Endometrial microvascular endothelial cells (primary cell): ENCODE results near the gene RASD2. TPM values are rescaled to one million over a fixed set of nuclear protein-coding genes. Genes with fewer than 3 reads are reported as not detected.

Source experiments
- in situ Hi-C: cut with HindIII; loops from 2 replicates; pipeline ENCODE4 v1.10.0; 2017; ENCODE audit warnings: low sequenced_read_pairs, low pct_unique_long_range_greater_than_20kb; ENCODE audit errors: inconsistent ontology term
- total RNA-seq: library from RNA; depleted of rRNA; stranded (reverse); fragments of >200 nt; gene quantifications from one replicate; pipeline ENCODE4 v1.2.3, GENCODE V29; 2015; ENCODE audit errors: inconsistent ontology term

Gene RASD2
- total RNA-seq, 1 donor from 2014 or later = not detected

DNA sequence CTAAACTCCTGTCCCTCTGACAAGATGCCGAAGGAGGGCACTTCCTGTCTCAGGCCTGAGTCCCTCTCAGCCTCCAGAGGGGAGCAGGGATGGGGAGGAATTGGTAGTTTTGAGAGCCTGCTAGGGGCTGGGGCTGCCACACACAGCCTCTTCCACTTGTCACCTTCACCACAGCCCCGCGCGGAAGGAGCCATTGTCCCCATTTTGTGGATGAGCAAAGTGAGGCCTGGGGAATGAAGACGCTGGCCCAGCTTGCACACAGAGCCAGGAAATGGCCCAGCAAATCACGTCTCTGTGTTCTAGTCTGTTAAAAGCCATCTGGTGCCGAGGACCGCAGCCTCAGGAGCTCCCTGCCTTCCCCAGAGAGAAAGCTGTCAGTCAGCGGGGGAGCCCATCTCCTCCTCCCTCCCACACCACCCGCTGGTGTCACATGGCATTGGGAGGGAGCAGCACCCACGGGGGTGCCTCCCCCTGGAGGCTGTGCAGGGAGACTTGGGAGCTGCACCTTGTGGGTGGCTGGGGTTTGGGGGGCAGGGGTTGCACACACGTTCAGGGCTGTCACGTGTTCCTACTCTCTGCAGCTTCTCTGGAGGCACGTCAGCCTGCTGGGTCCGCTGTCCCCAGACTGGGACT, 34.6 kb downstream of the RASD2 start:
- in situ Hi-C loops = no loop called here

DNA sequence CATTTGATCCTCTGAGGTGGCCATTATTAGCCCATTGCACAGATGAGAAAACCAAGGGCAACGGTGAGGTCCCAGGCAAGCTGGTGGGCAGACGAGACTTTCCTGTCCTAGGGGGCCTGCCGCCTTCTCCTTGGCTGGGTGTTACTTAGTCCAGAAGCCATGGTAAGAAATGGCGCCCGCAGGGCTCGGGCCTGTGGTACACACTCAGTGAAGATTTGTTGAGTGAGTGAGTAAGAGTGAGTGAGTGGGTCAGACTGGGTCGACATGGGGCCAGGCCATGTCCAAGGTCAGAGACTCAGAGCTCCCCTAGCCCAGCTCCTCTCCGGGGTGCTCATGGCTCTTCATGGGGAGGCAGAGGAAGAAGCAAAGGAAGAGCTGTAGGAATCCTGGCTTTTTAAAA, 36.0 kb downstream of the RASD2 start:
- in situ Hi-C loops = no loop called here

DNA sequence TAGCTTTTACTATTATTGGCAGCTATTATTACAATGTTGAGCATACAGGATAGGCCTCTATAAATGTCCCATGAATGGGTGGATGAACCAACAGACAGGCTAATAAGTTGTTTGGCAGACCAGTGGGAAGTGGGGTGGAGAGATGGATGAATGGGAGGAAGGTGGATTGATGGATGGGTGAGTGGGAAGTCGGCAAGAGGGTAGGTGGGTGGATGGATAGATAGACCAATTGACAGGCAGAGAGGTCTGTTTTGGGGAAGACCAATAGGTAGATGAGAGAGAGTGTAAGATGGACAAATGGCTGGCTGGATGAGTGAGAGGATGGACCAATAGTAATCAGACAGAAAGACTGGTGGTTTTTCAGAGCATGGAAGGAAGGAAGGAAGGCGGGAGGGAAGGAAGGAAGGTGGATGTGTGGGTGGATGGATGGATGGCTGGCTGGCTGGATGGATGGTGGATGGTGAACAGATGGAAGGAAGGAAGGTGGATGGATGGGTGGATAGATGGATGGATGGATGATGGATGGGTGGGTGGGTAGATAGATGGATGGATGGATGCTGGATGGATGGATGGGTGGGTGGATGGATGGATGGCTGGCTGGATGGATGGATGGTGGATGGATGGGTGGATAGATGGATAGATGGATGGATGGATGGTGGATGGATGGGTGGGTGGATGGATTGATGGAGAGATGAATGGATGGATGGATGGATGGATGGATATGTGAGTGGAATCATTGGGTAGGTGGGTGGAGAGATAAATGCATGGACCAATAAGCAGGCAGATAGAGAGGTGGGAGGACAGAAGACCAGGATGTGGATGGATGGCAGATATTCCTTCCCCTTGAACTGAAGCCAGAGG, 37.4 kb downstream of the RASD2 start:
- in situ Hi-C loops = no loop called here

DNA sequence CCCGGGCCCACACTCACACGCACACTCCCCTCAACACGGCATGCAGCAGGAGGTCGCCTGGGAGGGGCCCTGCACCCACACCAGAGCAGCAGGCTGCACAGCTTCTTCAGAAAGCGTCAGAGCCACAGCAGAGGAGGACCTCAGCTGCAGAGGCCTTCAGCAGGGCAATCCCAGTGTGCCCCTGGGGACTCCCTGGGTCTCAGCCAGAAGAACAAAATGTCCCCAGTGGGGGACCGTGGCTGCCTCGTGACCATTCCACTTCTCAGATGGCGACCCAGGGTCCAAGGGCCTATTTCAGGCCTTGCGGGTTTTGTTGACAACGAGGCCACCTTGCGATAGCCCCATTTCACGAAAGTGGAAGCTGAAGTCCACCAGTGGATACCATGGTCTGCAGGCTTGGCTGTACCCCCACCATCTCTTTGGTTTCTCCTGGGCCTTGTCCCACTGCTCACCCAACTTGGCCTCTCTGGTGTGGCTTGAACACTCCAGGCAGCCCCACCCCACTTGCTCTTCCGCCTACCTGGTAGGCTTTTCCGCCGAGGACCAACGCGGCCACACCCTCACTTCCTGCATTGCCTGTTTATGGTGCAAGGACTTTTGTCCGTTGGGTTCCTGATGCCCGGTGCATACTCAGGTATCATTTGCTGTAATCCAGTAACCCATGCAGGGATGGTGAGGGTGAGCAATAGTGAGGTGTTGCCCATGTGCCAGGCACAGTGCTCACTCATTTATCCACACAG, 38.4 kb downstream of the RASD2 start:
- in situ Hi-C loops = no loop called here

DNA sequence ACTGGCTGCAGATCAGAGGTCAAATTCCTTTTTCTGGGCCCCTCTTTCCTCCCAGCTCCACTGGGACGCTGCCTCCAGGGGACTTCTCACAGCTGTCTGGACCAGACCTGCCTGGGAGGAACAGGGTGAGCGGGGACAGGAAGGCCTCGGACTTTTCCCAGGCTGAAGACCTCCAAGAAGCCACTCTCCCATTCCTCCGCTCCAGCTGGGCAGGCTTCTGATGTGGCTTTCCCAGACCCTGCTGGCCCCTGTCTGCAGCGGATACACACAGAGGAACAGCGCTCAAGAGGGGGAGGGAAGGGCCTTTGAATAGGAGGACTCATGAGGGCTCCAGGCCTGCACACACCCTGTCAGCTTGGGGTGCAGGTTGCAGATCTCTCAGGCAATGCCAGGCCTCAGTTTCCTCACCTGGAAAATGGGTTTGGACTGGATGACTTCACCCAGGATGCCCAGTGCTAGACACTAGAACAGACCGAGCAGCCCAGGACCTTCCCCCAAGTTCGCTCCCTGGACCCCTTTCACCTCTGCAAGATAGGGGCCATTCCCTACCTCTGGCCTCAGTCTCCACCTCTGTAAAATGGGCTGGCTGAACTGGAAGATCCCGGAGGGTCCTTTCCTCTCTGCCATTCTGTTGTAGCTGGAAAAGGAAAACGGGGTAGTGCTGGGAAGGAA, 39.9 kb downstream of the RASD2 start:
- in situ Hi-C loops = no loop called here

DNA sequence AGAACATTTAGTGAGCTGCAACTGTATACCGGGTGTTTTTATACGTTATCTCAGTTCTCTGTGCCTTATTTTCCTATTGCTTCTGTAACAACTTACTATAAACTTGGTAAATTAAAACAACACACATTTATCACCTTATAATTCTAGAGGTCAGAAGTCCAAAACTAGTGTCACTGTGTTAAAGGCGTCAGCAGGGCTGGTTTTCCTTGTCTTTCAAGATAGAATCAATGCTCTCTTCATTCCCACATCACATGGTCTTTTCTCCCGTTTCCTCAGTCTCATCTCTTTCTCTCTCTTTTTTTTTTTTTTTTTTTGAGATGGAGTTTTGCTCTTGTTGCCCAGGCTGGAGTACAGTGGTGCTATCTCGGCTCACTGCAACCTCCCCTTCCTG, 40.4 kb downstream of the RASD2 start:
- in situ Hi-C loops = no loop called here

DNA sequence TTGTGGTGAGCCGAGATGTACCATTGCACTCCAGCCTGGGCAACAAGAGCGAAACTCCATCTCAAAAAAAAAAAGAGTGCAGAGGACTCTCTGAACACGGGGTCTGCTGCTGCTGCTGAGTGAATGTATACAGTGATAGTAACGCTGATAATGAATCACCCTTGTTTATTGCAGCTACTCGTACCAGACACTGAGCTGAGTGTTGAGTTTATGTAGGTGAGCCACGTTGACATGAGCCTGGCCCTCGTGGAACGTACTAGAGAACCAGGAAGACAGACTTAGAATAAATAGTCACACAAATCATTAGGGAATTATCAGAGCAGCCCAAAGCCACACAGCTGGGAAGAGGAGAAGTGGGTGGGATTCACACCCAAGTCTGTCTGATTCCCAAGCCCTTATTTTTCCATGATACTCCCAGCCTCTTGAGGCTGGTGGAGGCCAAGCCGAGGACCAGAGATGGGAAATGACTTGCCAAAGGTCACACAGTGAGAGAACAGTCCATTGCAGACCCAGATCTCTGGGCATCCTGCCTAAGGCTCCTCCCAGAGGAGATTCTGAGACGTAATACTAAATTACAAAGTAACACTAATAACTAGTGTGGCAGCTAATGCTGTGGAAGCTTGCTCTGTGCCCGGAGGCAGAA, 41.7 kb downstream of the RASD2 start:
- in situ Hi-C loops = no loop called here

DNA sequence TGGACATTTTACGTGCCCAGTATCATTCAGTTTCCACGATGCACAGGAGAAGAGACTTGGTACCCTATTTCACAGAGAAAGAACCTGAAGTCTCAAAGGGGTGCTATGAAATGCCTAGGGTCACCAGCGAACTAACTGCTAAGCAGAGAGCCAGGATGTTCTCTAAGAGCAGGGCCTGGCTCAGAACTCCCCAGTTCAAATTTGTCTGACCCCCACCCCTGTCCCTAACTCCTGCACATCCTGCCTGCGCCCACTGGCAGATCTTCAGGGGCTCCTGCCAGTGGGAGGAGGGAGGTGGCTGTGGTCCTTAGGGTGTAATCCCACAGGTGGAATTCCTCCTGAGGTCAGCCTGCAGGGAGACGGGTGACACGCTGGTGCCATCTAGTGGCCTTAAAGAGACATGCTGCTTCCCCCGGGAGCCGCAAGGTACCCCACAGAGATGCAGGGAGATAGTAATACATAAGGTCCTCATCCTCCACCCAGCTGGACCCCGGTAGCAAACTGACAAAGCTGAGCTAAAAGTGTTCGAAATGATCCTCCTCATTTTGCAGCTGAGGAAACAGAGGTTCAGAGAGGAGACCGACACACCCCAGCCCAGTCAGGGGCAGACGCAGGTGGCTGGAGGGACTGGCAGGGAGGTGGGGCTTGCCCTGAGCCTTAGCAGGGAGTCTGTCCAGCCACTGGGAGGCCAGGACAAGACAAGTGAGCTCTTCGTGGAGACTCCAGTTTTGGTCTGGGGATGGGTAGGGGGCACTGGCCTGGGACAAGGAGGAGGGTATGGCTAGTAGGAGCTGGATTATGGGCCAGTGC, 42.4 kb downstream of the RASD2 start:
- in situ Hi-C loops = no loop called here

DNA sequence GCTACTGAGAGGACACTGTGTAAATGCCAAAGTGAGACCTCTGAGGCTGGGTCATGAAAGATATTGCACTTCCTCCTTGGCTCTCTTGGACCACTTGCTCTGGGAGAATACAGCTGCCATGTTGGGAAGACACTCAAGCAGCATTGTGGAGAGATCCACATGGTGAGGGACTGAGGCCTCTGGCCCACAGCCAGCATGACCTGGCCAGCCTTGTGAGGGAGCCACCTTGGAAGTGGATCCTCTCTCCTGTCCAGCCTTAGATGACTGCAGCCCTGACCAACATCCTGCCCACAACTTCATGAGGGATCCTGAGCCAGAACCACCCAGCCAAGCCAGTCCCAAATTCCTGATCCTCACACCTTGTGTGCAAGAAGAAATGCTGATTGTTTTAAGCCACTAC, 46.1 kb downstream of the RASD2 start:
- in situ Hi-C loops = no loop called here

DNA sequence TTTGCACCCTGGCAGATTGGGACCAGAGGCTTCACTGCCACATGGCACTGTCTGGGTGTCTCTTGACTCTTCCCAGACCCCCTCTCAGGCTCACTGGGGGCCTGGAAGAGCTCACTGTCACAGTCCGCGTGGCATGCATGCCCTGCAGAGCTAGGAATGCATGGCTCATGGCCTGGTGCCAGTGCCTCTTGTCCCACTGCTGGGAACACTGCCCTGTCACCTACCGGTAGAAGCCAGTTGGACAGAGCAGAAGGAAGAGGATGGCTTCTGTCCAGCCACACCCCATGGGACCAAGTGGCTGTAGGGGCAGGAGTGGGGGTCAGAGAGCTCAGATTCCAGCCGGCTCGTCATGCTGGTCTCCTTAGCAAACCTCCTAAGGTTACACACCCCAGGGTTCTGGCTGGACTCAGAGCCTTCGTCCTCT, 46.8 kb downstream of the RASD2 start:
- in situ Hi-C loops = no loop called here

DNA sequence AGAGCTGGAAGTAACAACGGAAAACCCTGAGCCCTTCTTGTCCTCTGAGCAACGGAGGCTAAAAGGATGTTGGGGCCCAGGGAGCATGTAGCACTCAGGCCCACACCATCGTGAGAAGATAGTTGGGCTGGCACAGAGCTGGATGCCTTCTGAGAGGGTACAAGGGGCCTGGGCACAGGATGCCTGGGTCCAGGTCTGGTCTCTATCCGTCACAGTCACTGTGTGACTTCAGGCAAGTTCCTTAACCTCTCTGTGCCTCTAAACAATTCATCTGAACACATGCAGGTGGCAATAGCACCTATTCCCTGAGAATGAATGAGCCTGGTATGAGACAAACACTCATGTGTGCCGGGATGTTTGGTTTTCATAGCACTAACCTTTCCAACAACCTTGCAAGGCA, 47.3 kb downstream of the RASD2 start:
- in situ Hi-C loops = no loop called here

DNA sequence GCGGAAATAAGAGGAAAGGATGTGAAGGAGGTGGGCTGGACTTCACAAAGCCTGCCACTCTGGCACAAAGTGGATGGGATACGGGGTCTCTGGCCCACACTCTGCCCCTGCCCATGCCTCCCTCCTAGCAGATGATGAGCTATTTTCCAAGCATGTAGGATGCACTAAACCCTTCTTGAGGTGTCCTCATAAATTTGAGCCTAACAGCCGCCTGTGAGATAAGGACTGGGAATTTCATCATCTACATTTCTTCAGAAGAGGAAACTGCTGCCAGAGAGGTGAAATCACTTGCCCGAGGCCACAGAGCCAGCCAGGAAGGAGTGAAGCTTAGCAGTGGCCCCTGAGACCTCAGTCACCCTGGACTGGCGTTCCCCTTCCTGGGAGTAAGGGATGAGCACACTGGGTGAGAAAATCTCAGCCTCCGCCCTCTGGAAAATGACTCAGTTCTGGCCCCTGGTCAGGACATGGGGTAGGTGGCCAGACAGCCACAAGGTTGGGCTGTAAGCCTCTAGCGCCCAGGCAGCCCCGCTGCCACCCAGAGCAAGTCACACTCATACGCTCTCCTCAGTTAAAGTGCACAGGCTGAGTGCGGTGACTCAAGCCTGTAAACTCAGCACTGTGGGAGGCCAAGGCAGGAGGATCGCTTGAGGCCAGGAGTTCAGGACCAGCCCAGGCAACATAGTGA, 48.6 kb downstream of the RASD2 start:
- in situ Hi-C loops = no loop called here

DNA sequence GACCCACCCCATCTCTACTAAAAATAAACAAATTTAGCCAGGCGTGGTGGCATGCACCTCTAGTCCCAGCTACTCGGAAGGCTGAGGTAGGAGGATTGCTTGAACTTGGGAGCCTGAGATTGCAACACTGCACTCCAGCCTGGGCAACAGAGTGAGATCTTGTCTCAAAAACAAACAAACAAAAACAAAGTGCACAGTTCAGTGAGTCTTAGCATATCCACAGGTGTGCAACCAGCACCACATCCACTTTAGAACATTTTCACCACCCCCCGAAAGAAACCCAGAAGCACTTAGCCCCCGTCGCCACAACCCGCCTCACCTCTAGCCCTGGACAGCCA, 49.1 kb downstream of the RASD2 start:
- in situ Hi-C loops = no loop called here

DNA sequence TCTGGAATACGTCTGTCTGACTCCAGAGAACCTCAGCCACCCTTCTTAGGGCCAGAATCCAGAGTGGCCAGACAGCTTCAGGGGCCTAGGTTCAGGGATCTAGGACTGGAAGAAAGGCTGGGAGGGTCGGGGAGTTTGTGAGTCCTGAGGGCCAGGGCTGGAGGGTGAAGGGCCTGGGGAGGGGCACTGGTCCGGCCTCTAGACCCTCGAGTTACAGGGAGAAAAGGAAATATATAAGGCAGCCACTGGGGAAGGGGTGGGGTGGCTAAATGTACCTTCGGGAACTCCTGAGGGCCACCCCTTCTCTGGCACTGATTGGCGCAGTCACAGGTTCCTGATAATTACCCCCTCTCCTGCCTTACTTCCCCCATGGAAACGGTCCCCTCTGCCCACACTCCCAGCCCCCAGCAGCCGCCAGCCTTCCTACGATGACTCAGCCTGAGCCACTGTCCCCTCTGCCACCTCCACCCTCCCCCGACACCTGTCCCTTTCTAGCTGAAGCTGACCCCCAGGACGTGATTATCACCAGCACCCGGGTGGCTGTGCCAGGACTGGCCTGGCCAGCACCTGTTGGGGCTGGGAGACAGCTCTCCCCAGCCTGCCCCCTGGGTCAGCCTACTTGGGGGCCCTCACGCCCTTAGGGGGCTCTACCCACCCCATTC, 50.1 kb downstream of the RASD2 start:
- in situ Hi-C loops = no loop called here

DNA sequence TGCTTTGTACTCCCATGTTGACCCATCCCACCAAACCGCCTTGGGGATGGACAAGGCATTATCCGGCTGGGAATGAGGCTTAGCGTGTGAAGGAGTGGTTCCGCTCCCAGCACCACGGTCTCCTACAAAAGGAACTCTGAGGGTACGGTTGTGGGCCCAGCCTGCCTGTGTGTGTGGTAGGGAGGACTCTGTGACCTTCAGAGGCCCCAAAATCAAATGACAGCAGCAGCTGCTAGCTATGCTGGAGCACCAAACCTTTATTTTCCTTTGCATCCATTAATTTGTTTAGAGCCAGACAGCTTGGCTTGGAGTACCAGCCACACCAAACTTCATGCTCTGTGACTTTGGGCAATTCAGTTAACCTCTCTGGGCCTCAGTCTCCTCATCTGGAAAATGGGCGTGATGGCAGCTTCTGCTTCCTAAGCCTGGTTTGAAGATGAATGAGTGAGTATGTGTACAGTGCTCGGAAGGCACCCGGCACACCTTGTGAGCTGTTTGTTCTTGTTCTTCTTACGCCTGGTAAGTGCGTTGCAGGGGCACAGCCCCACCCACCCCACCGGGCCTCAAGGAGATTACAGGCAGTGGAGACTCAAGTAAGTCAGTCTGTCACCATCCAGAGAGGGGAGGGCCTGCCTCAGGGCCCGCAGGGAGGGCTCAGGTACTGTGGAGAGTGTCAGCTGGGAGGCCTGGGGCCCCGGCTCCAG, 51.2 kb downstream of the RASD2 start:
- in situ Hi-C loops = no loop called here

DNA sequence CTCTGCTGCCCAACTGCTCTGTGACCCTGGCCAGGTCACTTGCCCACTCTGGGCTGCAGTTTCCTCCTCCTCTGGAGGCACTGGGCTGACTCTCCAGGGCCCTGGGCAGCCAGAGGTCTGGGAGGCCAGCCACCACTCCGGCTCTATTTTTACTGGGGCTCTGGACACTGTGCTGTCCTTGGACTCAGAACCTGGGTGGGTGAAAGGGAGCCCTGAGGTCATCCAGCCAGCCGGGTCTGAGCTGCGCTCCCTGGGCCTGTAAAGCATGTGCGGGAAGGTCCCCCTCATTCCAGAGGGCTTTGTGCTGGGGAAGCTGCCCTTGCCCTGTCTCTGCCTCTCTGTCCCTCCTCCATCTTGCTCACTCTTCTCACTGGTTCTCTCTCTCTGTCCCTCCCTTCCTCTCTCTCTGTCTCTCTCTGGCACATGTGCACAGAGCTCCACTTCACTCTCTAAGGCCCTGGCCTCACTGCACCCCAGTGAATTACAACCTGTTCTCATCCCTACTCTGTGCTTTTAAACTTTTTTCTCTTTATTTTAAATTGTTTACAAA, 51.9 kb downstream of the RASD2 start:
- in situ Hi-C loops = no loop called here
